ENCODE data around the gene KCP. TPM values are rescaled to one million over a fixed set of nuclear protein-coding genes. Genes with fewer than 3 reads are reported as not detected.

The KCP gene
- total RNA-seq, 4 donors from 2014 or later = 0.18 to 3.5 TPM; not detected in 2

GRCh38 chr7:128912281-128912680 is 1.8 kb upstream of the KCP start:
- no peaks in the 10 kb centered on the region for H3K36me3 ChIP-seq
- no peaks in the 10 kb centered on the region for H3K4me1 ChIP-seq
- no peak overlapping the region for H3K27ac ChIP-seq
- H3K27me3 ChIP-seq = peaks cover 0 to 2% of the 10 kb centered on the region in 2 donors
- no peak for TF ChIP-seq CTCF (IDR thresholded peaks at IDR 0.05)
- no peak for TF ChIP-seq POLR2A (IDR thresholded peaks at IDR 0.05)
- DNase-seq = no peak
- no peaks in the 10 kb centered on the region for H3K9me3 ChIP-seq
- H3K4me3 ChIP-seq = no peak overlapping the region
- intact Hi-C loops (cut with DNase I; ENCODE audit: low total_unique reads) = no loop called here

GRCh38 chr7:128911423-128912031 is 1.0 kb upstream of the KCP start:
- Histone ChIP-seq H3K4me3 (no peak overlapping the region), H3K27ac (no peak overlapping the region), H3K4me1 (no peaks in the 10 kb centered on the region), H3K9me3 (no peaks in the 10 kb centered on the region), H3K27me3 (peaks cover 0 to 2% of the 10 kb centered on the region in 2 donors), H3K36me3 (no peaks in the 10 kb centered on the region)
- TF ChIP-seq CTCF (IDR thresholded peaks at IDR 0.05) = no peak
- no peak for TF ChIP-seq POLR2A (IDR thresholded peaks at IDR 0.05)
- intact Hi-C loops (cut with DNase I; ENCODE audit: low total_unique reads) = no loop called here
- no peak for DNase-seq

GRCh38 chr7:128909625-128910568 is 612 bp downstream of the KCP start:
- no peaks in the 10 kb centered on the region for H3K36me3 ChIP-seq
- no peaks in the 10 kb centered on the region for H3K4me1 ChIP-seq
- DNase-seq = no peak
- no peaks in the 10 kb centered on the region for H3K9me3 ChIP-seq
- H3K27ac ChIP-seq = no peak overlapping the region
- TF ChIP-seq POLR2A (IDR thresholded peaks at IDR 0.05) (no peak), CTCF (IDR thresholded peaks at IDR 0.05) (no peak)
- peaks cover 0 to 2% of the 10 kb centered on the region in 2 donors for H3K27me3 ChIP-seq
- H3K4me3 ChIP-seq = no peak overlapping the region
- intact Hi-C loops (cut with DNase I; ENCODE audit: low total_unique reads) = no loop called here

- TF ChIP-seq CTCF (IDR thresholded peaks at IDR 0.05) (no peak), POLR2A (IDR thresholded peaks at IDR 0.05) (no peak)
- Histone ChIP-seq H3K4me1 (no peaks in the 10 kb centered on the region), H3K36me3 (no peaks in the 10 kb centered on the region), H3K27ac (no peak overlapping the region), H3K9me3 (no peaks in the 10 kb centered on the region), H3K27me3 (peaks cover 0 to 2% of the 10 kb centered on the region in 2 donors), H3K4me3 (no peak overlapping the region)
- no peak for DNase-seq
- intact Hi-C loops (cut with DNase I; ENCODE audit: low total_unique reads) = no loop called here
These were observed 1.5 kb downstream of the KCP start for GRCh38 chr7:128908750-128909624.

Measured in uterus (tissue), 4 donors.